ENCODE data around the gene CRY1.
"Not testable (repeated sequence)": the region's sequence is repeated elsewhere in the genome, so short reads cannot be mapped to it uniquely, and the experiment has no call there.

Gene CRY1

DNA sequence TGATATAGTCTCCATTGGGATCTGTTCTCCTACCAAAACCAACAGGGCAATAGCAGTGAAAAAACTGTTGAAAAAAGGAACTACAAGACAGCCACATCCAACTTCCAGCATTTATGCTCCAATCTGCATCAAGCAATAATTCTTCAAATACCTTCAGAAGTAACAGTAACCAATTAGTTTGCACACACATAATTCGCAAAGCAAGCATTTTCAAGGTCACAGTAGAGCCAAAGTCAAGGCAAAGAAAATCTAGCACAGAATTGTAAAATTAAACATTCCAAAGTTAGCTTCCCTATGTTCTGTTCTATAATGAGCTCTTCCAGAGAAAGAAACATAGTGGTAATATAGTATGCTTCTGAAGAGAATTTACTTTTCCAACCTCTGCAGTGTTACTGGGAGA is 95.4 kb downstream of the CRY1 start:
- no peak for DNase-seq

DNA sequence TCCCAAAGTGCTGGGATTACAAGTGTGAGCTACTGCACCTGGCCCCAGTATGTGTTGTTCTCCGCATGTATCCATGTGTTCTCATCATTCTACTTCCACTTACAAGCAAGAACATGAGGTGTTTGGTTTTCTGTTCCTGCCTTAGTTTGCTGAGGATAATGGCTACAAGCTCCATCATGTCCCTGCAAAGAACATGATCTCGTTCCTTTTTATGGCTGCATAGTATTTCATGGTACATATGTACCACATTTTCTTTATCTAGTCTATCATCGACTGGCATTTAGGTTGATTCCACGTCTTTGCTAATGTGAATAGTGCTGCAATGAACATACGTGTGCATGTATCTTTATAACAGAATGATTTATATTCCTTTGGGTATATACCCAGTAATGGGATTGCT is 97.2 kb downstream of the CRY1 start:
- not testable (repeated sequence) for DNase-seq

DNA sequence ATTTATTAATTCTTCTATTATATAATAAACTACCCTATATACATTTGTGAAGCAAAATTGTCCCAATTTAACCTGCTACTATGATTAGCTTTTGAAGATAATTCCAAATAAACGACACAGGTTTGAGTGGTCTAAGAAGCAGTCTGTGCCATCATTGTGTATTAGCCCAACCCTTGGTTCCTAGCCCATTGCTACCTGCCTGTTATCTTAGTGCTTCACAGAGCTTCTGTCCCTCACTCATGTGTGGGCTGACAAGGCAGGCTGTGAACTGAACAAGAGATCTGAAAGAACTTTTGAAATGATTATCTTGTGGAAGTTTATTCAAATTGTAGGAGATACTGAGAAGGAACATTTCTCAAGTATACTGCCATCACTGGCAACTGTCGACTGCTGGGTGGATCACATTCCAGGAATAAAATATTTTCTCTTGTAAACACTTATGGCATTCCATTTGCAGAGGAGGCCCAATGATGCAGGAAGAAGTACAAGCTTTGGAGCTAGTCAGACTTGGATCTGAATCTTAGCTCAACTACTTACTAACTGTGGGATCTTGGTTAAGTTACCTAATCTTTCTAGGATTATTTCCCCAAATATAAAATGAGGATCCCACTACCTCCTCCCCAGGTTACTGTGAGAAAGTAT is 98.6 kb downstream of the CRY1 start:
- no peak for DNase-seq

DNA sequence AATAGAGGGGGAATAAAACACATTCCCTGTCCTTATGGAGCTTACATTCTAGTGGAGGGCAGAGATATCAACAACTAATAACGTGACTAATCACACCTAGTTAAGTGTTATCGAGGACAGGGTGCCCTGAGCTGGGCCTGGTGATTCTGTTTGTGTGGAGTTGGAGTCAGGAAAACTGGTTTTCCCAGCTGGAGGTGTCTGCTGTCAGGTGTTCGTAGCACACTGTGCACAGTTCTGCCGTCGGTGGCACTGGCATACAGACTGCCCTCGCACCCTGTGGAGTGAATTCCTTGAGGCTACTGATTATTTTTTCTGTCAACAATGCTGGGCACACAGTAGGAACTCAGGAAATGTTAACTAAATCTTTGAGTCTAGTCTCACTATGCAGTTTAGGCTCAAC is 105.5 kb downstream of the CRY1 start:
- DNase-seq: no peak

DNA sequence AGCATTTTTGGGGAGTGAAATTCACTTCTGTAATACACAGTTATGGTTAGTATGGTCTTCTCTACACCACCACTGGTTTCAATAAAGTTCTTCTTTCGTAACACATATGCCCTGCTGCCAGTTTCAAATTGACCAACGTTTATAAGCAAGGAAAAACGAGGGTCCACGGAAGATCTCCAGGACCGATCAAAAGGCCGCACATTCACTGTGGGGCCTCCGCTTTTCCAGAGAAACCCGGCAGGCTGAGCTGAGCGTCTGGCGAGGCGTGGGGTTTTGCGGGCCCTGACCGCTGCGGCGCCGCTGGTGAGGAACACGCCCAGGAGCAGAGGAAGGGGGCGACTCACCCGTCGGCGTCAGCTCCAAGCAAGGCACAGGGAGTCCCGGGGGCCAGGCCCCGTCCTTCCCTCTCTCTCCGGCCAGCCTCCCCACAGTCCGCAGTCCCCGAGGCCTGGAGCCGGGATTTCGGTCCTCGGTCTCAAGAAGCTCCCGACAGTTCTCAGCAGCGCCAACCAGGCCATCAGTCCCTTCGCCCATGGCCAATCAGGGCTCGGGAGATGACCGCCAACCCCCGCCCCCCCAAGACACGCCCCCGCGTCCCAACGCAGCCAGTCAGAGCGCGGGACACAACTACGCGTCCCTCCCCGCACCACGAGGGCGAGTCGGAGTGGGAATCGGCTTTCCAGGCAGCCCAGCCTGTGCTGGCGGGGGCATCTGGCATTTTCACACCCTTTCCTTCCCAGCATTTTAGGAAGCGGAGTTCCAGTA is 106.5 kb downstream of the CRY1 start, which contains the start of gene MTERF2:
MTERF2 (minus strand) TSS at position 522 of the 765 bp plus-strand sequence. CDS start 8,432 bp downstream, outside the sequence.
- peak; percentile 81 to 84 for DNase-seq

DNA sequence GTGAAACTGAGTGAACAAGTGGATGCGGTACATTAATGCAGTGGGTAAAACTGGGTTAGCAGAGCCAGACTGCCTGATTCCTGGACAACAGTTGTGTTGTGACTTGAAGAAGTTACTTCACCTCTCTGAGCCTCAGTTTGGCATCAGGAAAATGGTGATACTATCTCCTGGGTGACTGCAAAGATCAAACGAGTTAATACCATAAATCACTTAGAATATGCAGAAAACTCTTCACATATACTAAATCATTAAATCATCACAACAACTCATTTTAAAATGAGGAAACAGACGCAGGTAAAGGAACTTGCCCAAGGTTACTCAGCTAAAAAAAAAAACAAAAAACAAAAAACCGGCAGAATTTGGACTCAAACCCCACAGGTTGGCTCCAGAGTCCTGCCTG is 107.2 kb downstream of the CRY1 start:
- no peak for DNase-seq

DNA sequence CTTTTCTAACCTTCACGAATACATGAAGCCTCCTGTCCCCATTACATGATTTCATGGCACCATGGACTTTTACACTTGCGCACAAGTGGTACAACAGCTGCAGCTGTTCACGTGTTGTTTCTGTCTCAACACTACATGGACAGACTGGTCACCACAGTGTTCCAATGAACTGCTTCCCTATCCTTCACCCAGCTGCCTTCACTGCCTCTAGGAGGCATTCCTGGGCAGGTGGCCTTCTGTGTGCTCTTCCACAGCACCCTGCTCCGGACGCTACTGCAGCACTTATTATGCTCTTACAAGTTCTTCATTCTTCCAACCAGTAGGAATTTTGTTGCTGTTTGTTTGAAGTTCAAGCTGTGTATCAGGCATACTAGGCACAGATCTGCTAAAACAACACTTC is 107.9 kb downstream of the CRY1 start:
- no peak for DNase-seq

DNA sequence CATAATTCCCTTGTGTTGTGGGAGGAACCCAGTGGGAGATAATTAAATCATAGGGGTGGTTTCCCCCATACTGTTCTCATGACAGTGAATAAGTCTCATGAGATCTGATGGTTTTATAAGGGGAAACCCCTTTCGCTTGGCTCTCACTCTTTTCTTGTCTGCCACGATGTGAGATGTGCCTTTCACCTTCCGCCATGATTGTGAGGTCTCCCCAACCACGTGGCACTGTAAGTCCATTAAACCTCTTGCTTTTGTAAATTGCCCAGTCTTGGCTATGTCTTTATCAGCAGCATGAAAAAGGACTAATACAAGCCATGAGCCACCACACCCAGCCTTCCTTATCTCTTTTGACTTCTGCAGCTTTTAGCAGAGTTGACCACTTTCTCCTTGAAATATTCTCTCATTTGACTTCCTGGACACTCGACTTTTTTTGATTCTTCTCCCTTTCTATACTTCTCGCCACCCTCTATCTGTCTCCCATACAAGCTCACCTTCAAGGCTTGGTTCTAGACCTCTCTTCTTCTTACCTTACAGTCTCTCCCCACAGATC is 108.7 kb downstream of the CRY1 start:
- peak in 1 of 2 experiments; percentile 22 for DNase-seq

GRCh38 chr12:106982229-106982628 is 111.1 kb downstream of the CRY1 start:
- DNase-seq: no peak

DNA sequence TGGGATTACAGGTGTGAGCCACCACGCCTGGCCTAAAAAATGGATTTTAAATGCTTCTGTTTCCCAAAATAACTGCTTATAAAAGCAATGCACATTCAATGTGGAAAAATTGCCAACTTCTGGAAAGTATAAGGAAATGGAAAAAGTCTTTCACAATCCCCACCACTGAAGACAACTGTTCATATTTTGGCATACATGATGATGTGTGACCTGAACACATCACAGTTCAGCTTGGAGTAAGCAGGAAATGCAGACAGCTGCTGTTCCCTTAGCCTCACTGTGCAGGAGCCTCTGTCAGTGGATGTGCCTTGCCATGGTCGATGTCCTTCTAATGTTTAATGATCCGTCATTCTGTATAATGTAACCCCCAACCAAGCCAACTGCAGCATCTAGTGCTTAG is 111.6 kb downstream of the CRY1 start:
- DNase-seq: no peak

DNA sequence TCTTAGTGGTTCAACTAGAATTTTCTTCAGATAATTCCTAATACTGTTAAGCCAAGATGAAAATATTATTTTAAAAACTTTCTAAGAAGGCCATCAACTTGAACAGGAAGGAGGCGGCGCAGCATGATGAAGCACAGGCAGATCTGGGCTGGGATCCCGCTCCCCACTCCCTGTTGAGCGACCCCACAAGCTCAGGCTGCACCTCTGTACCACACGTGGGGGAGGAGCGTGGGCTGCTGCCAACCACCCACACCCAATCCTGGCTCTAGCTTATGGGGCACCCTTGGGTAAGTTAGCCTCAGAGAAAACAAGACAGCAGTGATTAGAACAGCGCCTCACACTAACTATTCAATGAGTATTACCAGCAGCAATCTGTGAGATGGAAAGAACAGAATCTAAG is 112.4 kb downstream of the CRY1 start:
- no peak for DNase-seq

- no peak for DNase-seq
Observed at GRCh38 chr12:106978035-106978800, 115.1 kb downstream of the CRY1 start.

DNA sequence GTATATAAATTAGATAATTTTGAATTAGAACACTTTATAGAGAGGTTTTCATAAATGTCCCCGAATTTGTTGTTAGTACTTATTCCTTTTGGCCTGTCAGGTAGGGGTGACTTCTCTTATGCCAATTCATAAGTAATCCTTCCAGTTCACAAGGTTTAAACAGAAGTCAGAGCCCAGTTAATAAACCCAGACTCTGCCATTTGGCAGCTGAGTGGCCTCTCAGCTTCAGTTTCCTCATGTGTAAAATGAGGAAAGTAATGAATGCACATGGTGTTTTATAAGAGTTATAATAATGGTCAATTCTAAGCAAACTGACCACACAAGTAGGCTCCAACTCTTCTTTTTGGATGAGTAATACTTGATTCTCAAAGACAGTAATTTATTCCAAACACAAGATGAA is 116.7 kb downstream of the CRY1 start:
- DNase-seq: no peak

DNA sequence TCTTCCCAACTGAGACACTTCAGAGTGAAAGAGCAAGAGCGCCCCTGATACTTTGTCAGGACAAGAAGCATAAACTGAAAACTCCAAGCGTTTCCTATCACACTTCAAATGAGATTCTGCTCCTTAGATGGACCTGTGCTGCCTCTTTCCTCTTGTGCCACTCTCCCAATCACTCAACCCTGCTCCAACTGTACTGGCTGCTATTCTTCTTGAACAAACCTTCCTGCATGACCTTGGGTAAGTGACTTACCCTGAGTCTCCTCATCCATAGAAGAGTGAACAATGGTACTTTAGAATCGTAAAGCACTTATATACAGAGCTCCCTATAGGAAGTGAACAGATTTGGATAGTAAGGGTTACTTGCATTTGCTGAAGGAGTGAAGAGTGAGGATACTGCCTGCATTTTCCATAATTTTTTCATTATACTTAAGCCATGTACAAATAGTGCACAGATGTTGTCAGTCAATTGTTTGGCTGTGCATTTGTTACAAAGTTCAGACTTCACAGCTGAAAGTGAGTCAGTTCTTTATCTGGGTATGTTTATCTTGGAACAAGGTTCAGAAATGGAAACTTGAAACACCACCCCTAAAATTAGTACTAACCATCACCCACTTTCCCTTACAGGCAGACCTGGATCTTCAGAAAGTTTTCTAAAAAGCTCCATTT is 117.2 kb downstream of the CRY1 start:
- DNase-seq: no peak

- DNase-seq: no peak
Observed at GRCh38 chr12:106975098-106975497, 118.3 kb downstream of the CRY1 start.

- no peak for DNase-seq
Observed at GRCh38 chr12:106974511-106974910, 118.8 kb downstream of the CRY1 start.

- no peak for DNase-seq
Observed at GRCh38 chr12:106973545-106973944, 119.8 kb downstream of the CRY1 start.

DNA sequence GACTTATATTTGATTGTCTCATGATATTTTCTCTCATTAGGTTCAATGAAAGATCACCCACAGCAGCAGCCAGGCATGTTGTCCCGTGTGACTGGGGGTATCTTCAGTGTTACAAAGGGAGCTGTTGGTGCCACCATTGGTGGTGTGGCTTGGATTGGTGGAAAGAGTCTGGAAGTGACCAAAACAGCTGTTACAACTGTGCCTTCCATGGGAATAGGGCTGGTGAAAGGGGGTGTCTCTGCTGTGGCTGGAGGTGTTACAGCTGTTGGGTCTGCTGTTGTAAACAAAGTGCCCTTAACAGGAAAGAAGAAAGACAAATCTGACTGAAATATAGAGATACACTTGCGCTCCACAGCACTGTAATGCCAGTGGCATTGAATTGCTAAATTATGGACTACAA is 122.3 kb downstream of the CRY1 start:
- no peak for DNase-seq

DNA sequence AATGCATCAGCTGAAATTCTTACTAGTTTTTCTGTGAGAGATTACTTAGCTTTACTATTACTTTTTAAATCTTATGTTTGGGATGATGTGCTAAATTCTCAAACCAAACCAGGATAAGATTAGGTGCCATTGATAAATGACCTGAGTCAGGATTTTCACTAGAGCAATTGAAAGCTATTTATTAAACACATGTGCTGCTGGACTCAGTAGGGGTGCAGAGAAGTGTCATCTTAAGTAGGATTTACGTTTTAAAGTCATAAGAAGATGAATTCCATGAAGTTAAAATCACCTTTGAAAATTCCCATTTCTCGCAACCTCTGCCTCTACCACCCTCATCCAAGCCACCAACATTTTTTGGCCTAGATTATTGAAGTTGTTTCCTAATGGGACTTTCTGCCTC is 128.8 kb downstream of the CRY1 start:
- no peak for DNase-seq

DNA sequence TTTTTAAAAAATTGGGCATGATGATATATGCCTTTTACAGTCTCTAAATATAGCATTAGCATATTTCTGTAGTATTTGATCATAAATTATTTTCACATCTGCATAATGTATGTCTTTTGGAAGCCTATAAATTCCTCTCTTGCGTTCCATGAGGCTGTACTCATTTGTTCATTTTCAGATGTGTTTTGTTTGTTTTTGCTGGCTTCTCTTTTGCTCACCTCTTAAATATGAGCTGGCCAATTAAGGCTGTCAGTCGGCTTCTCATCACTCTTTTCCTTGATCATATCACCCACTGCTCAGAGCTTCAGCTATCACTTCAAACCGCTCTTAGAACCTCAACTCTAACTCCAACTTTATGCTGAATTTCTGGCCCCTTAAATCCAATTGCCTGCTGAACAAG is 131.1 kb downstream of the CRY1 start:
- DNase-seq: no peak

DNA sequence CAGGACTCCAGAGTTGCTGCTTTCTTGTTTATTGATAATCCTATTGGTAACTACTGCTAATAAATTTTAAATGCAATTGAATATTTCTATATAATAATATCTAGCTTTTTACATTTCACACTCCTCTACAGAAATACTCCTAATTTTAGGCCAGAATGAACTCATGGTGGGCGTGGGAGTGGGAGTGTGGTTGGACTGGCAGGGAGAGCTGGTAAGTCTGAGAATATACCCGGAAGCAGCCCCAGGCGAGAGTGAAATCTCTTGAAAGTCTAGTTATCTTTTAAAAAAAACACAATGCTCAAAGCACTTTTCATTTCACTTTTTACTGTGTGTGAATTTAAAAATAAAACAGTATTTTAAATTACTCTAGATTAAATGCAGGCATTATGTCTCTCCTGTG is 132.9 kb downstream of the CRY1 start:
- no peak for DNase-seq

- no peak for DNase-seq
Observed at GRCh38 chr12:106957583-106957982, 135.8 kb downstream of the CRY1 start.

DNA sequence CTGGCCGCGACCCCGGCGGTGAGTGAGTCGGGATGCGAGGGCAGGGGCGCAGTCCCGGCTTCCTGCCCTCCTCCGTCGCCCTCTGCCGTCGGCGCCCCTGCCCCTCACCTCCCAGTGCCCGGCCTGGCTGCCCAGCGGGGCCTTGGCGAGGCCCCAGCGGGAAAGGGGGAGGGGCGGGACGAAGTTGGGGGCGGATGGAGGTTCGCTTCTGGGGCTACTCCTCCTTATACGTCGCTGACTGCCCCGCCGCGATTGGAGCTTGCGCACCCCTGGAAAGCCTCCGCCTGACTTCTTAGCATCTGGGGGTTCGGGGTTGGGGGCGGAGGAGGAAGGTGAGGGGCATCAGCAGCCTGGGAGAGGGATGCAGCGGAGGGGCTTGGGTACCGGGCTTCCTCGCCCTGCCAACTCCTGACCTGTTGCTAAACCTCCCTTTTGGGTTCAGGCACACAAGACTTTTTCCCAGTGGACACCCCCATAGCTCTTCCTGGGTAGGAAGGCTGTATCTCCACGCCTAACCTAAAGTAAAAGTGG is 137.2 kb downstream of the CRY1 start:
- peak; percentile 70 to 73 for DNase-seq
